Occipital lobe (tissue), 2 donors: ENCODE measurements around the gene MIA3. TPM values are rescaled to one million over a fixed set of nuclear protein-coding genes. Genes with fewer than 3 reads are reported as not detected.
"Not testable (repeated sequence)": the region's sequence is repeated elsewhere in the genome, so short reads cannot be mapped to it uniquely, and the experiment has no call there.

Experiments used
- DNase-seq: peaks from one replicate; lab custom pipeline; 2025; lab: John Stamatoyannopoulos, UW
- total RNA-seq: library from RNA; depleted of rRNA; stranded (reverse); fragments of >200 nt; gene quantifications from one replicate; pipeline ENCODE4 v1.2.3, GENCODE V29; 2014

The MIA3 gene
- 54.0 TPM for total RNA-seq

GRCh38 chr1:222618001-222618879, at the start of gene MIA3:
MIA3 (plus strand) TSS chr1:222618097; CDS start chr1:222618111, 14 bp downstream.
- DNase-seq = peak; percentile 79

- no peak for DNase-seq
Measured at GRCh38 chr1:222570837-222571236, 47.1 kb upstream of the MIA3 start.

- DNase-seq = no peak
Measured at GRCh38 chr1:222579316-222579715, 38.6 kb upstream of the MIA3 start.

GRCh38 chr1:222582099-222582774, 35.7 kb upstream of the MIA3 start:
- no peak for DNase-seq

- DNase-seq = no peak
Measured at GRCh38 chr1:222583079-222583478, 34.8 kb upstream of the MIA3 start.

GRCh38 chr1:222586842-222587241, 31.1 kb upstream of the MIA3 start:
- no peak for DNase-seq

GRCh38 chr1:222588135-222588534, 29.8 kb upstream of the MIA3 start:
- no peak for DNase-seq

- peak; percentile 85 for DNase-seq
Measured at GRCh38 chr1:222589462-222590302, 28.2 kb upstream of the MIA3 start, which contains the start of gene TAF1A. TAF1A (minus strand) TSS chr1:222589933.

- DNase-seq = no peak
Measured at GRCh38 chr1:222592171-222592570, 25.7 kb upstream of the MIA3 start.

GRCh38 chr1:222594789-222595188, 23.1 kb upstream of the MIA3 start:
- DNase-seq = no peak

GRCh38 chr1:222596696-222597095, 21.2 kb upstream of the MIA3 start:
- DNase-seq = no peak

- no peak for DNase-seq
Measured at GRCh38 chr1:222600281-222600680, 17.6 kb upstream of the MIA3 start.

GRCh38 chr1:222601257-222601656, 16.6 kb upstream of the MIA3 start:
- DNase-seq = no peak

GRCh38 chr1:222606757-222607156, 11.1 kb upstream of the MIA3 start:
- no peak for DNase-seq

GRCh38 chr1:222609111-222609510, 8.8 kb upstream of the MIA3 start:
- not testable (repeated sequence) for DNase-seq

- DNase-seq = no peak
Measured at GRCh38 chr1:222610728-222611127, 7.2 kb upstream of the MIA3 start.

- no peak for DNase-seq
Measured at GRCh38 chr1:222613627-222614026, 4.3 kb upstream of the MIA3 start.

- no peak for DNase-seq
Measured at GRCh38 chr1:222616525-222616924, 1.4 kb upstream of the MIA3 start.

GRCh38 chr1:222617367-222617951, 438 bp upstream of the MIA3 start:
- DNase-seq = peak; percentile 90

- DNase-seq = peak; percentile 43
Measured at GRCh38 chr1:222618880-222619596, 1.1 kb downstream of the MIA3 start.

GRCh38 chr1:222620566-222620965, 2.7 kb downstream of the MIA3 start:
- DNase-seq = no peak
